Kidney (tissue), 22 donors: ENCODE data around the gene ARFGEF3. TPM values are rescaled to one million over a fixed set of nuclear protein-coding genes. Genes with fewer than 3 reads are reported as not detected.

ENCODE experiments used
- DNase-seq, 5 donors: peaks; one replicate each; pipeline ENCODE4 v3.0.0-alpha.2; 2013 to 2020
- FAIRE-seq: peaks from 2 replicates; lab custom pipeline; 2012; peaks lifted over from hg19 to GRCh38; lab: Jason Lieb, UNC
- H3K27ac ChIP-seq, 2 donors: one replicate each; pipeline ENCODE4 v1.7.0; 2013; ENCODE audit warnings: low read depth in 2 of 2, low read length in 2 of 2, inconsistent platforms in 1 of 2
- H3K27me3 ChIP-seq: one replicate; pipeline ENCODE4 v1.7.1; 2013; ENCODE audit warnings: low read length, inconsistent platforms; ENCODE audit not compliant: control insufficient read depth, insufficient read depth
- H3K36me3 ChIP-seq, 3 donors: one replicate each; pipeline versions ENCODE4 v1.7.0 to v1.7.1; 2013; ENCODE audit warnings: low read length in 3 of 3, control low read depth in 1 of 3, inconsistent platforms in 1 of 3; ENCODE audit not compliant: insufficient read depth in 3 of 3, control insufficient read depth in 2 of 3
- H3K4me1 ChIP-seq, 3 donors: one replicate each; pipeline versions ENCODE4 v1.7.0 to v1.7.1; 2013; ENCODE audit warnings: low read length in 3 of 3, inconsistent platforms in 1 of 3, low read depth in 1 of 3; ENCODE audit not compliant: control insufficient read depth in 2 of 3, insufficient read depth in 2 of 3
- H3K4me3 ChIP-seq, 3 donors: one replicate each; pipeline versions ENCODE4 v1.7.0 to v1.8.1; 2013; ENCODE audit warnings: low read length in 3 of 3, control low read depth in 1 of 3, inconsistent platforms in 1 of 3
- H3K9ac ChIP-seq, 3 donors: one replicate each; pipeline versions ENCODE4 v1.7.0 to v1.7.1; 2013; ENCODE audit warnings: low read length in 3 of 3, control low read depth in 1 of 3, inconsistent platforms in 1 of 3
- H3K9me3 ChIP-seq, 3 donors: one replicate each; pipeline versions ENCODE4 v1.7.0 to v1.7.1; 2013; ENCODE audit warnings: low read length in 3 of 3, control low read depth in 1 of 3, inconsistent platforms in 1 of 3; ENCODE audit not compliant: control insufficient read depth in 2 of 3, insufficient read depth in 1 of 3
- intact Hi-C: fragments of 100-400 bp; cut with DNase I; formaldehyde crosslinking; loops from one replicate; pipeline ENCODE4 v1.11.1; 2022
- long read RNA-seq, 10 donors: library from polyadenylated mRNA in 1 of 10; unstranded in 1 of 10; transcript quantifications; one replicate each; pipeline ENCODE4 v2.0.0 and lab custom pipeline, GENCODE V29; 2021 to 2026
- polyA plus RNA-seq: library from polyadenylated mRNA; stranded (reverse); fragments of 350-450 nt; fragmentation: Illumina TruSeq; extraction: RNeasy Lipid Tissue Mini Kit (QIAGEN cat#74804); gene quantifications from one replicate; pipeline ENCODE4 v1.2.3, GENCODE V29; 2014; ENCODE audit warnings: low read depth, low replicate concordance; ENCODE audit not compliant: insufficient read depth
- total RNA-seq: library from RNA; stranded (reverse); fragmentation: NEBNext Ultra II Directional; extraction: Animal tissue kit (Norgen Biotek cat#: 25700); gene quantifications from one replicate; pipeline ENCODE4 v1.2.1, GENCODE V29; 2021
- TF ChIP-seq, protein P1 (sequence below): IDR thresholded peaks from 3 replicates; pipeline ENCODE4 v1.5.1; 2012; ENCODE audit warnings: mild to moderate bottlenecking, moderate library complexity, borderline replicate concordance; ENCODE audit not compliant: insufficient read depth; ENCODE audit errors: extremely low read depth
- donor health status: control.
- donor health status: control.
- donor health status: control.
- donor health status: control.
- donor health status: control.
- donor health status: DM: yes; HTN: yes; CAD: no.
- donor health status: Normal renal cell carcinoma (clear cell type).

The ARFGEF3 gene, protein sequence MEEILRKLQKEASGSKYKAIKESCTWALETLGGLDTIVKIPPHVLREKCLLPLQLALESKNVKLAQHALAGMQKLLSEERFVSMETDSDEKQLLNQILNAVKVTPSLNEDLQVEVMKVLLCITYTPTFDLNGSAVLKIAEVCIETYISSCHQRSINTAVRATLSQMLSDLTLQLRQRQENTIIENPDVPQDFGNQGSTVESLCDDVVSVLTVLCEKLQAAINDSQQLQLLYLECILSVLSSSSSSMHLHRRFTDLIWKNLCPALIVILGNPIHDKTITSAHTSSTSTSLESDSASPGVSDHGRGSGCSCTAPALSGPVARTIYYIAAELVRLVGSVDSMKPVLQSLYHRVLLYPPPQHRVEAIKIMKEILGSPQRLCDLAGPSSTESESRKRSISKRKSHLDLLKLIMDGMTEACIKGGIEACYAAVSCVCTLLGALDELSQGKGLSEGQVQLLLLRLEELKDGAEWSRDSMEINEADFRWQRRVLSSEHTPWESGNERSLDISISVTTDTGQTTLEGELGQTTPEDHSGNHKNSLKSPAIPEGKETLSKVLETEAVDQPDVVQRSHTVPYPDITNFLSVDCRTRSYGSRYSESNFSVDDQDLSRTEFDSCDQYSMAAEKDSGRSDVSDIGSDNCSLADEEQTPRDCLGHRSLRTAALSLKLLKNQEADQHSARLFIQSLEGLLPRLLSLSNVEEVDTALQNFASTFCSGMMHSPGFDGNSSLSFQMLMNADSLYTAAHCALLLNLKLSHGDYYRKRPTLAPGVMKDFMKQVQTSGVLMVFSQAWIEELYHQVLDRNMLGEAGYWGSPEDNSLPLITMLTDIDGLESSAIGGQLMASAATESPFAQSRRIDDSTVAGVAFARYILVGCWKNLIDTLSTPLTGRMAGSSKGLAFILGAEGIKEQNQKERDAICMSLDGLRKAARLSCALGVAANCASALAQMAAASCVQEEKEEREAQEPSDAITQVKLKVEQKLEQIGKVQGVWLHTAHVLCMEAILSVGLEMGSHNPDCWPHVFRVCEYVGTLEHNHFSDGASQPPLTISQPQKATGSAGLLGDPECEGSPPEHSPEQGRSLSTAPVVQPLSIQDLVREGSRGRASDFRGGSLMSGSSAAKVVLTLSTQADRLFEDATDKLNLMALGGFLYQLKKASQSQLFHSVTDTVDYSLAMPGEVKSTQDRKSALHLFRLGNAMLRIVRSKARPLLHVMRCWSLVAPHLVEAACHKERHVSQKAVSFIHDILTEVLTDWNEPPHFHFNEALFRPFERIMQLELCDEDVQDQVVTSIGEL (N-terminal part only)
- total RNA-seq = 7.8 TPM
- 1.2 TPM for polyA plus RNA-seq
- long read RNA-seq, donor 1 = 0 reads
- long read RNA-seq, donor 2 = 0 reads
- long read RNA-seq, donor 3 = 0 reads
- long read RNA-seq, donor 4 = 0 reads
- long read RNA-seq, donor 5 = 0 reads
- long read RNA-seq, donor 6 = 0 reads
- long read RNA-seq, donor 7, partial matches to known transcripts = 5 of 7 reads
- long read RNA-seq, donor 7, other reads (novel, unspliced or antisense) = 2 of 7 reads
- long read RNA-seq, donor 8 = 0 reads
- long read RNA-seq, donor 9, full-length matches to known transcripts = 1 of 1 reads
- long read RNA-seq, donor 9, partial matches to known transcripts = 0 of 1 reads
- long read RNA-seq, donor 9, other reads (novel, unspliced or antisense) = 0 of 1 reads
- long read RNA-seq, donor 10 = 0 reads

DNA sequence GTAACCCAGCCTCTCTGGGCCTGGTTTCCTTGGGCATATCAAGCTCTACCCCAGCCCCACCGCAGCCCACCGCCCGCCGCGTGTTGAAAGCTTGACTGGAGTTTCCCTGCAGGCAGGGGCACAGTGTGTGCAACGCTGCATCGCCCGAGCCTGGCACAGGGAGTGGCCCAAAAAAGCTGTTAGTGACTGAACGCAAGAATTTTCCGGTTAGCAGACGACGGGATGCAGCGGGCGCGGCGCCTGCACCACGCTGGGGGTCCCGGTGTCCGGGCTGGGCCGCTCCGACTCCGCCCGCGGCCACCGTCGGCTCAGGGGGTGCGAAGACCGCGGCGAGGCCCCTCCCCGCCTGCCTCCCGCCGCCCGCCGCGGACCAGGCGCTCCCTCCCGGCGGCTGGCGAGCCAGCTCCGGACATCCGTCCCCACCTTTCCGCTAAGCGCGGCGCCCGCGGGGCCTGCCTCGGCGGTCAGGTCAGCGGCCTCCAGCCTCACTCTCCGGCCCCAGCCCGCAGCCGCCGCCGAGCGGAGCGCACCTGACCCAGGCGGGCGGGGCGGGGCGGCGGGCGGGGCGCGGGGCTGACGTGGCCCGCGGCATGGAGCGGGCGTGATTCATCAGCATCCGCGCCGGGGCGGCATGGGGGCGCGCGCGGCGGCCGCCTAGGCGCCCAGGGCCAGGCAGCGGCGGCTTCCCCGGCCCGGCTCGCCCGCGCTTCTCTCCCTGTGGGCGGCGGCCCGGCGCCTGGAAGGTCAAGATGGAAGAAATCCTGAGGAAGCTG lies at the start of gene ARFGEF3:
TSS of gene ARFGEF3 (plus strand) at position 602 of the 773 bp plus-strand sequence. CDS start at position 750, 148 bp downstream.
- no peaks in the 10 kb centered on the region for H3K9me3 ChIP-seq
- FAIRE-seq (no peak), DNase-seq (peak; percentile 46 to 86 (median 63))
- H3K27me3 ChIP-seq = peaks cover 15% of the 10 kb centered on the region
- TF ChIP-seq, protein P1, sequence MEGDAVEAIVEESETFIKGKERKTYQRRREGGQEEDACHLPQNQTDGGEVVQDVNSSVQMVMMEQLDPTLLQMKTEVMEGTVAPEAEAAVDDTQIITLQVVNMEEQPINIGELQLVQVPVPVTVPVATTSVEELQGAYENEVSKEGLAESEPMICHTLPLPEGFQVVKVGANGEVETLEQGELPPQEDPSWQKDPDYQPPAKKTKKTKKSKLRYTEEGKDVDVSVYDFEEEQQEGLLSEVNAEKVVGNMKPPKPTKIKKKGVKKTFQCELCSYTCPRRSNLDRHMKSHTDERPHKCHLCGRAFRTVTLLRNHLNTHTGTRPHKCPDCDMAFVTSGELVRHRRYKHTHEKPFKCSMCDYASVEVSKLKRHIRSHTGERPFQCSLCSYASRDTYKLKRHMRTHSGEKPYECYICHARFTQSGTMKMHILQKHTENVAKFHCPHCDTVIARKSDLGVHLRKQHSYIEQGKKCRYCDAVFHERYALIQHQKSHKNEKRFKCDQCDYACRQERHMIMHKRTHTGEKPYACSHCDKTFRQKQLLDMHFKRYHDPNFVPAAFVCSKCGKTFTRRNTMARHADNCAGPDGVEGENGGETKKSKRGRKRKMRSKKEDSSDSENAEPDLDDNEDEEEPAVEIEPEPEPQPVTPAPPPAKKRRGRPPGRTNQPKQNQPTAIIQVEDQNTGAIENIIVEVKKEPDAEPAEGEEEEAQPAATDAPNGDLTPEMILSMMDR = no peak
- H3K36me3 ChIP-seq = no peaks in the 10 kb centered on the region
- peak within 1 kb of the TSS; percentile 20 to 26 for H3K27ac ChIP-seq
- peak within 1 kb of the TSS; percentile 48 to 61 (median 59) for H3K4me3 ChIP-seq
- intact Hi-C loops = no loop called here
- peaks cover 0 to 7% (median 0%) of the 10 kb centered on the region in 3 donors for H3K4me1 ChIP-seq
- H3K9ac ChIP-seq = peak within 1 kb of the TSS in 2 of 3 donors; percentile 1 to 33

DNA sequence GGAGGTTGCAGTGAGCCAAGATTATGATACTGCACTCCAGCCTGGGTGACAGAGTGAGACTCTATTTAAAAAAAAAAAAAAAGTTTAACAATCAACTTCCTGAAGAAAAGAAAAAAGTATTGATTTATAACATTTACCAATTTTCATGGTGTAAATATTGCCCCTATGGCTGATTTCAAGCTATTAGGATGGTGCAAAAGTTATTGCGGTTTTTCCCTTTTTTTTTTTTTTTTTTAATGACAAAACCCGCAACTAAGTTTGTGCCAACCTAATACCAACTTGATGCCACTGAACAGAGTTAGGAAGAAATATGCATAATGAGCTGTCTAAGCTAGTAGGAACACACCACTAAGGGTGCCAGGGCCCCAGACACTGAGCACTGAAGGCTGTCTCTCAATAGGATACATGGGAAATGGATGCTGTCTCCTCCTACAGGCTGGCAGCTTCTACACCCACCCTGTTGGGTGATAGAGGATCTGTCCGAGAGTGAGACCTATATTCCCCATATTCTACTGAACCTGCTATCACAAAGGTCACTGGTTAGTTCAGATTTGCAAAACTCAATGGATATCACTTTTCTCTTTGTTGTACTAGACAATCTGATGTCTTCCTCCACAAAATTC lies 48.0 kb upstream of the ARFGEF3 start:
- DNase-seq = no peak
- no peak for FAIRE-seq
- H3K9me3 ChIP-seq = no peaks in the 10 kb centered on the region
- H3K9ac ChIP-seq = no peak overlapping the region
- H3K36me3 ChIP-seq = no peaks in the 10 kb centered on the region
- intact Hi-C loops = loop anchor here (10.0 kb wide), 1 partner anchor 109 kb away; no protein-coding TSS in a partner anchor
- no peaks in the 10 kb centered on the region for H3K4me1 ChIP-seq
- H3K27me3 ChIP-seq = no peaks in the 10 kb centered on the region
- TF ChIP-seq, protein P1 = no peak
- H3K27ac ChIP-seq = no peak overlapping the region
- no peak overlapping the region for H3K4me3 ChIP-seq
